HEK293 (cell line): ENCODE data around the gene FAM217B.

Experiments used
- KLF1 ChIP-seq: fragments of 450-650 bp; formaldehyde crosslinking; IDR thresholded peaks from 2 replicates; pipeline ENCODE4 v1.5.1; 2016; ENCODE audit warnings: missing biosample characterization, missing genetic modification characterization
- OSR2 ChIP-seq: fragments of 450-650 bp; formaldehyde crosslinking; IDR thresholded peaks from 2 replicates; pipeline ENCODE4 v1.5.1; 2016; ENCODE audit warnings: missing biosample characterization, missing genetic modification characterization
- ZNF274 ChIP-seq, 2 experiments: fragments of 200-500 bp in 1 of 2; fragments of 450-650 bp in 1 of 2; sonication (Bioruptor generic) in 1 of 2; formaldehyde crosslinking in 1 of 2; IDR thresholded peaks; 2 replicates each; pipeline versions ENCODE4 v1.5.1 to v1.6.1; 2014 to 2016; ENCODE audit warnings: borderline replicate concordance in 1 of 2, inconsistent platforms in 1 of 2, low read length in 1 of 2, missing biosample characterization in 1 of 2, missing genetic modification characterization in 1 of 2
- ZNF324 ChIP-seq: fragments of 450-650 bp; formaldehyde crosslinking; IDR thresholded peaks from 2 replicates; pipeline ENCODE4 v1.5.1; 2016; ENCODE audit warnings: missing biosample characterization, missing genetic modification characterization
- ZNF404 ChIP-seq: fragments of 450-650 bp; formaldehyde crosslinking; IDR thresholded peaks from 2 replicates; pipeline ENCODE4 v1.5.1; 2017; ENCODE audit warnings: missing biosample characterization, missing genetic modification characterization
- ZNF626 ChIP-seq: fragments of 450-650 bp; sonication (Bioruptor Pico); formaldehyde crosslinking; IDR thresholded peaks from 2 replicates; pipeline ENCODE4 v1.5.1; 2018; ENCODE audit warnings: missing biosample characterization, missing genetic modification characterization, inconsistent platforms
- ZNF664 ChIP-seq: fragments of 450-650 bp; formaldehyde crosslinking; IDR thresholded peaks from 2 replicates; pipeline ENCODE4 v1.5.1; 2016; ENCODE audit warnings: missing biosample characterization, missing genetic modification characterization
- TF ChIP-seq, protein P1 (sequence below): fragments of 450-650 bp; formaldehyde crosslinking; optimal IDR thresholded peaks from 2 replicates; pipeline ENCODE3; 2016; ENCODE audit warnings: missing biosample characterization, mild to moderate bottlenecking, missing genetic modification characterization
- TF ChIP-seq, protein P2 (sequence below): fragments of 450-650 bp; formaldehyde crosslinking; IDR thresholded peaks from 2 replicates; pipeline ENCODE4 v1.5.1; 2016; ENCODE audit warnings: missing biosample characterization, missing genetic modification characterization

DNA sequence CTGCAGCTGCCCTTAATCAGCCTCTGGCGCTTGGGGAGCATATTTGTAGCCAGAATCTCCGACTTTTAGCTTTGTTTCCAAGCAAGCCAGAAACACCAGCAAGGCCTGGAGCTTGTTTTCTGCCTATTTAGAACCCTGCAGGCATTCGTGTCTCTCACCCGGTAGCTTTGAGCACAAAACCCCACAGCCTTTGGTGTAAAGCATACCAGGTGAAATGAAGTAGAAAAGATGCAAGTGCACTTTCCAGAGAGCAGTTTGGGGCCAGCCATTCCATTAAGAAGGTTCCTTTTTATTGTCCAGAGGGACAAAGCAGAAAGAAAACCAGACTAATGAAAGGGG lies 736 bp downstream of the FAM217B start:
- TF ChIP-seq ZNF404 (tag by site-specific recombination): no peak
- TF ChIP-seq, protein P1, sequence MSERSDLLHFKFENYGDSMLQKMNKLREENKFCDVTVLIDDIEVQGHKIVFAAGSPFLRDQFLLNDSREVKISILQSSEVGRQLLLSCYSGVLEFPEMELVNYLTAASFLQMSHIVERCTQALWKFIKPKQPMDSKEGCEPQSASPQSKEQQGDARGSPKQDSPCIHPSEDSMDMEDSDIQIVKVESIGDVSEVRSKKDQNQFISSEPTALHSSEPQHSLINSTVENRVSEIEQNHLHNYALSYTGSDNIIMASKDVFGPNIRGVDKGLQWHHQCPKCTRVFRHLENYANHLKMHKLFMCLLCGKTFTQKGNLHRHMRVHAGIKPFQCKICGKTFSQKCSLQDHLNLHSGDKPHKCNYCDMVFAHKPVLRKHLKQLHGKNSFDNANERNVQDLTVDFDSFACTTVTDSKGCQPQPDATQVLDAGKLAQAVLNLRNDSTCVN (tag by site-specific recombination): no peak
- TF ChIP-seq, protein P2, sequence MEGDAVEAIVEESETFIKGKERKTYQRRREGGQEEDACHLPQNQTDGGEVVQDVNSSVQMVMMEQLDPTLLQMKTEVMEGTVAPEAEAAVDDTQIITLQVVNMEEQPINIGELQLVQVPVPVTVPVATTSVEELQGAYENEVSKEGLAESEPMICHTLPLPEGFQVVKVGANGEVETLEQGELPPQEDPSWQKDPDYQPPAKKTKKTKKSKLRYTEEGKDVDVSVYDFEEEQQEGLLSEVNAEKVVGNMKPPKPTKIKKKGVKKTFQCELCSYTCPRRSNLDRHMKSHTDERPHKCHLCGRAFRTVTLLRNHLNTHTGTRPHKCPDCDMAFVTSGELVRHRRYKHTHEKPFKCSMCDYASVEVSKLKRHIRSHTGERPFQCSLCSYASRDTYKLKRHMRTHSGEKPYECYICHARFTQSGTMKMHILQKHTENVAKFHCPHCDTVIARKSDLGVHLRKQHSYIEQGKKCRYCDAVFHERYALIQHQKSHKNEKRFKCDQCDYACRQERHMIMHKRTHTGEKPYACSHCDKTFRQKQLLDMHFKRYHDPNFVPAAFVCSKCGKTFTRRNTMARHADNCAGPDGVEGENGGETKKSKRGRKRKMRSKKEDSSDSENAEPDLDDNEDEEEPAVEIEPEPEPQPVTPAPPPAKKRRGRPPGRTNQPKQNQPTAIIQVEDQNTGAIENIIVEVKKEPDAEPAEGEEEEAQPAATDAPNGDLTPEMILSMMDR (tag by site-specific recombination): no peak
- no peak for TF ChIP-seq ZNF664 (tag by site-specific recombination)
- TF ChIP-seq KLF1 (tag by site-specific recombination): no peak
- TF ChIP-seq ZNF324 (tag by site-specific recombination): no peak
- TF ChIP-seq OSR2 (tag by site-specific recombination): no peak; the same call in 1 of the 2 replicates
- TF ChIP-seq ZNF626 (tag by site-specific recombination): no peak
- TF ChIP-seq ZNF274 (IDR thresholded peaks at IDR 0.05; ENCODE audit: low read length): no peak
- no peak for TF ChIP-seq ZNF274 (tag by site-specific recombination; IDR thresholded peaks at IDR 0.05; ENCODE audit: borderline replicate concordance)
